ENCODE data around the gene RASAL2.

- TF ChIP-seq EP300 (IDR thresholded peaks at IDR 0.05) (no peak), TP53 (CRISPR knock-in tag; IDR thresholded peaks at IDR 0.05) (no peak), POLR2A (IDR thresholded peaks at IDR 0.05; ENCODE audit: low read length) (no peak), USF2 (IDR thresholded peaks at IDR 0.05) (no peak), CTCF (IDR thresholded peaks at IDR 0.05) (no peak)
These were observed 378.6 kb downstream of the RASAL2 start for GRCh38 chr1:178472531-178472930.

All from A549 (cell line).